Measurements from ENCODE around the gene NAA16. TPM values are rescaled to one million over a fixed set of nuclear protein-coding genes. Genes with fewer than 3 reads are reported as not detected.

The NAA16 gene
- total and polyA plus RNA-seq, 4 donors, result 5.0 to 65.6 (median 16.4) TPM

DNA sequence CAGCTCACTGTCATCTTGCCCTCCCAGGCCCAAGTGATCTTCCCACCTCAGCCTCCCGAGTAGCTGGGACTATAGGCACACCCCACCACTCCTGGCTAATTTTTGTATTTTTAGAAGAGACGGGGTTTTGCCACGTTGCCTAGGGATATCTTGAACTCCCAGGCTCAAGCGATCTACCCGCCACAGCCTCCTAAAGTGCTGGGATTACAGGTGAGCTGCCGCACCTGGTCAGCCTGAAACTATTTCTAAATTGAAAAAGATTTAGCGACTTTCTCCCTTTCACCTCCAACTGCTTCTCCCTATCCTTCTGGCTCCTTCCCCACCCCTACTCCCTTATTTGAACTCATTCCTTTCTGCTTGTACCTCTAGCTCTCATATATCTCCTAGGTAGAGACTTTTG is 19.8 kb upstream of the NAA16 start:
- Histone ChIP-seq H3K27me3 (ENCODE audit: control insufficient read depth in 3 of 3, insufficient read depth in 3 of 3, low read length in 2 of 3) (no peaks in the 10 kb centered on the region), H3K27ac (ENCODE audit: low read depth in 1 of 2, low read length in 1 of 2) (no peak overlapping the region), H3K9me3 (ENCODE audit: control insufficient read depth in 4 of 4, insufficient read depth in 3 of 4, low read length in 3 of 4) (peaks cover 0 to 4% (median 0%) of the 10 kb centered on the region in 4 donors), H3K4me3 (no peak overlapping the region), H3K36me3 (ENCODE audit: control insufficient read depth in 4 of 4, insufficient read depth in 4 of 4, low read length in 4 of 4) (no peaks in the 10 kb centered on the region), H3K4me1 (ENCODE audit: control insufficient read depth in 5 of 5, insufficient read depth in 5 of 5, low read length in 5 of 5) (no peaks in the 10 kb centered on the region), H3K9ac (ENCODE audit: insufficient read depth in 1 of 2, low read length in 2 of 2) (no peak overlapping the region)
- TF ChIP-seq, protein P1, sequence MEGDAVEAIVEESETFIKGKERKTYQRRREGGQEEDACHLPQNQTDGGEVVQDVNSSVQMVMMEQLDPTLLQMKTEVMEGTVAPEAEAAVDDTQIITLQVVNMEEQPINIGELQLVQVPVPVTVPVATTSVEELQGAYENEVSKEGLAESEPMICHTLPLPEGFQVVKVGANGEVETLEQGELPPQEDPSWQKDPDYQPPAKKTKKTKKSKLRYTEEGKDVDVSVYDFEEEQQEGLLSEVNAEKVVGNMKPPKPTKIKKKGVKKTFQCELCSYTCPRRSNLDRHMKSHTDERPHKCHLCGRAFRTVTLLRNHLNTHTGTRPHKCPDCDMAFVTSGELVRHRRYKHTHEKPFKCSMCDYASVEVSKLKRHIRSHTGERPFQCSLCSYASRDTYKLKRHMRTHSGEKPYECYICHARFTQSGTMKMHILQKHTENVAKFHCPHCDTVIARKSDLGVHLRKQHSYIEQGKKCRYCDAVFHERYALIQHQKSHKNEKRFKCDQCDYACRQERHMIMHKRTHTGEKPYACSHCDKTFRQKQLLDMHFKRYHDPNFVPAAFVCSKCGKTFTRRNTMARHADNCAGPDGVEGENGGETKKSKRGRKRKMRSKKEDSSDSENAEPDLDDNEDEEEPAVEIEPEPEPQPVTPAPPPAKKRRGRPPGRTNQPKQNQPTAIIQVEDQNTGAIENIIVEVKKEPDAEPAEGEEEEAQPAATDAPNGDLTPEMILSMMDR (IDR thresholded peaks at IDR 0.05; ENCODE audit: control extremely low read depth, extremely low read depth), result no peak
- ATAC-seq (ENCODE audit: insufficient read depth, low FRiP score), result no peak
- no peak for DNase-seq
- WGBS, 2 donors, result 80 to 94% methylated on average over 7 of the region's 7 CpGs

DNA sequence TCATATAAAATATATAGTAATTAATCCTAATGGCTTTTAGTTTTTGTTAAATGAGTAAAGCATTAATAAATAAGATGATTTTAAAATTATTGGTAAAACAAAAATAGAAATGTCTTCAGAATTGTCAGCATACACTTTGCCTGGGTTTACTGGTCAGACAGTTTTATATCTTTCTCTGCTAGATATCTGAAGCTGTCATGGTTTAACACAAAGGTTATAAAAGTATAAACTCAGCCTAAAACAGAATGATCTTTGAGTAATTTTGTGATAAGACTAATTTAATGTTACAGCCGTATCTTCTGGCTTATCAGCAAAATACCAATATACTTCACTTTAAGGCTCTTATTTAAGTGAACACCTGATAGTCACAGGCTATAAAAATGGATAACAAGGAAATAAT is 17.8 kb upstream of the NAA16 start:
- Histone ChIP-seq H3K9ac (ENCODE audit: insufficient read depth in 1 of 2, low read length in 2 of 2) (no peak overlapping the region), H3K36me3 (ENCODE audit: control insufficient read depth in 4 of 4, insufficient read depth in 4 of 4, low read length in 4 of 4) (no peaks in the 10 kb centered on the region), H3K9me3 (ENCODE audit: control insufficient read depth in 4 of 4, insufficient read depth in 3 of 4, low read length in 3 of 4) (peaks cover 0 to 4% (median 0%) of the 10 kb centered on the region in 4 donors), H3K27me3 (ENCODE audit: control insufficient read depth in 3 of 3, insufficient read depth in 3 of 3, low read length in 2 of 3) (no peaks in the 10 kb centered on the region), H3K4me1 (ENCODE audit: control insufficient read depth in 5 of 5, insufficient read depth in 5 of 5, low read length in 5 of 5) (no peaks in the 10 kb centered on the region), H3K27ac (ENCODE audit: low read depth in 1 of 2, low read length in 1 of 2) (no peak overlapping the region), H3K4me3 (no peak overlapping the region)
- DNase-seq (no peak), ATAC-seq (ENCODE audit: insufficient read depth, low FRiP score) (no peak)
- TF ChIP-seq, protein P1 (IDR thresholded peaks at IDR 0.05; ENCODE audit: control extremely low read depth, extremely low read depth), result no peak
- 90 to 96% methylated on average over 1 of the region's 1 CpG for WGBS, 2 donors

DNA sequence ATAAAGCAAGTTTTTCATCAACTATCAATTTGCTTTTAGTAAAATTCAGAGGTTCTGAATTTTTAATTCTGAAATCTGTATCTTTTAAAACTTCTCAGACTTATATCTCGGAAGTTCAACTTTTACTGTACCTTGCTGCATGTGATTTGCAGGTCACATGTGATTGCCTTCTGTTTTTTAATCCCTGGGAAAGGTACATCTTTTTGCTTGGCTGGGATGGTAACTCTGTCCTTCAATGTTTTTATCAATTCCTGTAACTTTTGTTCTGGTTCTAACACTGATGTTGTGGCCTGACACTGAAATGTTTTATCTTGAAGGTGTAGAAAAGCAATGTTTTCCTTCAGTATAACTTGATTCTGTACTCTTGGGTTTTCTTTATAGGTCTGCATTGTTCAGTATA is 16.2 kb upstream of the NAA16 start:
- H3K27me3 ChIP-seq (ENCODE audit: control insufficient read depth in 3 of 3, insufficient read depth in 3 of 3, low read length in 2 of 3), result no peaks in the 10 kb centered on the region
- TF ChIP-seq, protein P1 (IDR thresholded peaks at IDR 0.05; ENCODE audit: control extremely low read depth, extremely low read depth), result no peak
- peaks cover 0 to 4% (median 0%) of the 10 kb centered on the region in 4 donors for H3K9me3 ChIP-seq (ENCODE audit: control insufficient read depth in 4 of 4, insufficient read depth in 3 of 4, low read length in 3 of 4)
- H3K9ac ChIP-seq (ENCODE audit: insufficient read depth in 1 of 2, low read length in 2 of 2), result no peak overlapping the region
- H3K36me3 ChIP-seq (ENCODE audit: control insufficient read depth in 4 of 4, insufficient read depth in 4 of 4, low read length in 4 of 4), result no peaks in the 10 kb centered on the region
- H3K27ac ChIP-seq (ENCODE audit: low read depth in 1 of 2, low read length in 1 of 2), result no peak overlapping the region
- 98 to 100% methylated on average over 1 of the region's 1 CpG for WGBS, 2 donors
- DNase-seq (no peak), ATAC-seq (ENCODE audit: insufficient read depth, low FRiP score) (no peak)
- no peaks in the 10 kb centered on the region for H3K4me1 ChIP-seq (ENCODE audit: control insufficient read depth in 5 of 5, insufficient read depth in 5 of 5, low read length in 5 of 5)
- H3K4me3 ChIP-seq, result no peak overlapping the region

DNA sequence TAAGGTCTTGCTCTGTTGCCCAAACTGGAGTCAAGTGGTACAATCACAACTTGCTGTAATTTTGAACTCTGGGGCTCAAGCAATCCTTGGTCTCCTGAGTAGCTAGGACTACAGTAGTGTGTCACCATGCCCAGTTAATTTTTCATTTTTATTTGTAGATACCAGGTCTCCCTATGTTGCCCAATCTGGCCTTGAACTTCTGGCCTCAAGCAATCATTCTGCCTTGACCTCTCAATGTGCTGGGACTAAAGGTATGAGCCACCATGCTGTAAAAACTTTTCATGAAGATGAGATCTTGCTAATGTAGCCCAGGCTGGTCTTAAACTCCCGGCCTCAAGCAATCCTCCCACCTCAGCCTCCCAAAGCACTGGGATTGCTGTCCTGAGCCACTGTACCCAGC is 15.1 kb upstream of the NAA16 start:
- TF ChIP-seq, protein P1 (IDR thresholded peaks at IDR 0.05; ENCODE audit: control extremely low read depth, extremely low read depth), result no peak
- ATAC-seq (ENCODE audit: insufficient read depth, low FRiP score) (no peak), DNase-seq (no peak)
- 96% methylated on average over 1 of the region's 1 CpG for WGBS, 2 donors
- Histone ChIP-seq H3K4me3 (no peak overlapping the region), H3K27ac (ENCODE audit: low read depth in 1 of 2, low read length in 1 of 2) (no peak overlapping the region), H3K36me3 (ENCODE audit: control insufficient read depth in 4 of 4, insufficient read depth in 4 of 4, low read length in 4 of 4) (no peaks in the 10 kb centered on the region), H3K9ac (ENCODE audit: insufficient read depth in 1 of 2, low read length in 2 of 2) (no peak overlapping the region), H3K9me3 (ENCODE audit: control insufficient read depth in 4 of 4, insufficient read depth in 3 of 4, low read length in 3 of 4) (peaks cover 0 to 4% (median 0%) of the 10 kb centered on the region in 4 donors), H3K27me3 (ENCODE audit: control insufficient read depth in 3 of 3, insufficient read depth in 3 of 3, low read length in 2 of 3) (no peaks in the 10 kb centered on the region), H3K4me1 (ENCODE audit: control insufficient read depth in 5 of 5, insufficient read depth in 5 of 5, low read length in 5 of 5) (no peaks in the 10 kb centered on the region)

Data from lung (tissue), 12 donors.